NCI-H2227 (cell line): ENCODE data around the gene SYNDIG1.

ENCODE experiments used
- DNase-seq: peaks from one replicate; lab custom pipeline; 2025; ENCODE audit not compliant: unreplicated experiment; lab: John Stamatoyannopoulos, UW

The SYNDIG1 gene

GRCh38 chr20:24560571-24561491 lies 91.4 kb downstream of the SYNDIG1 start:
- DNase-seq = no peak

DNA sequence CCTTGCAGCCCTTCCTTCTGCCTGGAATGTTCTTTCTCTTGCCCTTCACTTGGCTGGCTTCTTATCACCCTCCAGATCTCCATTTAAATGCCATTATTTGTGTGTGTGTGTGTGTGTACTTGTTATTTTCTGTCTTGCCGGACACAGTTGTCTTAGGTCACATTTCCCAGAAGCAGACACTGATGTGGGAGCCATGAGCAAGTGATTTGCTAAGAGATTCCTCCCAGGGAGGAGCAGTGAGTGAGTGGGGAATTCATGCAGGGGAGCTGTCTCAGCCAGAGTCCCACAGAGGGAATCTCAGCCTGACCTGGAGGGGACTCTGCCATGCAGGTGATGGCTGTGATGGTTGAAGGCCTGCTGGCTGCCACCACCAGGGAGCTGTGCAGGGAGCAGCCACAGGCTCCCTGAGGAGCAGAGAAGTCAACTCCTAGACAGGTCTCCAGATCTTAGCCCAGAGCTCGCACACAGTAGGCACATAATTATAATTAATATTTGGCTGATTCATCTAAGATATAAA lies 96.5 kb downstream of the SYNDIG1 start:
- DNase-seq = no peak

DNA sequence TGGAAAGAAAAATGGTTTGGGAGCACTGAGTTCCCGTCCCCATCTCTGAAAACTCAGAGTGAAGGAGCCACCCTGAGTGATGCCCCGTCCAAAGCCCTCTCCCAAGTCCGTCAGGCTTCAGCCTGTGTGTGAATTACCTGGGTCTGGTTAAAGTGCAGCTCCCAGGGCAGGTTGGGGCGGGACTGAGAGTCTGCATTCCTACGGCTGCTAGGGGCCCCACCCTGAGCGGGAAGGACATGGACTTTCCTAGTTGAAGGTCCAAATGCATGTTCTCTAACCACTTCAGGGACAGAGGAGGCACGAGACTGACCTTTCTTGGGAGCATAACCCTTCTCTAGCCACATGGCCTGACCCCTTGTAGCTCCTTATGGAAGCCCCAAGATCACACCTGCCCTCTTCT lies 97.2 kb downstream of the SYNDIG1 start:
- no peak for DNase-seq

GRCh38 chr20:24567508-24567907 lies 98.1 kb downstream of the SYNDIG1 start:
- DNase-seq = no peak

DNA sequence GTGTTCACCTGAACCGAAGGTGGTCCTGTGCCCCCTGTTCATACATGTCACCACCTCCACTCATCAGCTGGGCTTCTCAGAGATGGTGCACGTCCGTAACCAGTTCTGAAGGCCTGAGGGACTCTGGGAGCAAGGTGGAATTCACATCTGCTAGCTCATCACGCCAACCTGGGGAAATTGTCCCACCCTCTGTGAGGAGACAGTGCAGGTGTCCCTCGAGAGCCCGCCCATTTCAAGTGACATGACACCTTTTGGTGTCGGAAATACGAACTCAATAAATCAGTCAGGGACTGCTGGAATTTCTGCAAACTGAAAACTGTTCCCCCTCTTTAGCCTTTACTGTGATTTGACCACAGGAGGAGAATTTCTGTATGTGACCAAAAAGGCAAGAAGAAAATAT lies 99.4 kb downstream of the SYNDIG1 start:
- no peak for DNase-seq

DNA sequence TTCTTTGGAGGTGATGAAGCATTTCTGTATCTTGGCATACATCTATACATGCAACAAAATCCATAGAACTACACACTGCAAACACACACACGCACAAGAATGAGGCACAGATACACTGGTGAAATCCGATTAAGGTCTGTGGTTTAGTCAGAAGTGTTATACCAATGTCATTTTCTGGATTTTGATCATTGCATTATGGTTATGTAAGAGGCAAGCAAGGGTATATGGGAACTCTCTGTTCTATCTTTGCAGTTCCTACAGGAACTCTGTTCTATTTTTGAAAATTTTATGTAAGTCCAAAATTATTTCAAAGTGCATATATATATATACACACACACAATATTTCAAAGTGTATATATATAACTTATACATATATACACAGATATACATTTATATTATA lies 101.7 kb downstream of the SYNDIG1 start:
- no peak for DNase-seq

GRCh38 chr20:24572140-24572539 lies 102.7 kb downstream of the SYNDIG1 start:
- DNase-seq = no peak

DNA sequence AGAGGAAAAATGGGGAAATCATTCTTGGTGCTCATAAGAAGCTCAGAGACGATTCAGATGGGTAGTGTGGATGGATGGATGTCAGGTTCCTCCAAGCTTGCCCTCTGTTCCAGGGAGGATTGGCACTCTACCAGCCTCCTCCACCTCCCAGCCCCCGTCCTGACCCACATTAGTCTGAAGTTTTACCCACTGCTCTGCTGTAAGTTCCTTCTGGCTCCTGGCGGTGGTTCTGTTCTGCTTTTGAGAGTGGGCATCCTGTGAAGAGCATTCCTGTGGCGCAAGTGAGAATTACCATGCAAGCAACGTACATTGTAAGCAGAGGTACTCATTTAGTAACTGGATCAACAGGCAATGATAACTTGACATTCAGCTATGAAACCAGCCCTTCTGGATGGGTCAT lies 103.4 kb downstream of the SYNDIG1 start:
- DNase-seq = no peak

GRCh38 chr20:24573557-24573956 lies 104.1 kb downstream of the SYNDIG1 start:
- DNase-seq = no peak

DNA sequence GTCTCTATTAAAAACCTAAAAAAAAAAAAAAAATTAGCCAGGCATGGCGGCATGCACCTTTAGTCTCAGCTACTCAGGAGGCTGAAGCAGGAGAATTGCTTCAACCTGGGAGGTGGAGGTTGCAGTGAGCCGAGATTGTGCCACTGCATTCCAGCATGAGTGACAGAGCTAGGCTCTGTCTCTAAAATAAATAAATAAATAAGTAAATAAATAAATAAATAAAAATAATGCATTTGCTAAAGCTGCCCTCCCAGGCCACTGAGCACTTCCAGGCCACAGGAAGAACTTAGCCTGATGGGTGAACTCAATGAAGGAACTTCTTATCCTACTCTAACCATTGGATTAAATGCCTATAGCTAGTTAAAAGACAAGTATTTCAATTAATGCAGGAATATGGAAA lies 104.9 kb downstream of the SYNDIG1 start:
- DNase-seq = no peak

- no peak for DNase-seq
Observed at GRCh38 chr20:24574797-24575196, 105.4 kb downstream of the SYNDIG1 start.

- no peak for DNase-seq
Observed at GRCh38 chr20:24575811-24576210, 106.4 kb downstream of the SYNDIG1 start.

- no peak for DNase-seq
Observed at GRCh38 chr20:24576447-24576846, 107.0 kb downstream of the SYNDIG1 start.

DNA sequence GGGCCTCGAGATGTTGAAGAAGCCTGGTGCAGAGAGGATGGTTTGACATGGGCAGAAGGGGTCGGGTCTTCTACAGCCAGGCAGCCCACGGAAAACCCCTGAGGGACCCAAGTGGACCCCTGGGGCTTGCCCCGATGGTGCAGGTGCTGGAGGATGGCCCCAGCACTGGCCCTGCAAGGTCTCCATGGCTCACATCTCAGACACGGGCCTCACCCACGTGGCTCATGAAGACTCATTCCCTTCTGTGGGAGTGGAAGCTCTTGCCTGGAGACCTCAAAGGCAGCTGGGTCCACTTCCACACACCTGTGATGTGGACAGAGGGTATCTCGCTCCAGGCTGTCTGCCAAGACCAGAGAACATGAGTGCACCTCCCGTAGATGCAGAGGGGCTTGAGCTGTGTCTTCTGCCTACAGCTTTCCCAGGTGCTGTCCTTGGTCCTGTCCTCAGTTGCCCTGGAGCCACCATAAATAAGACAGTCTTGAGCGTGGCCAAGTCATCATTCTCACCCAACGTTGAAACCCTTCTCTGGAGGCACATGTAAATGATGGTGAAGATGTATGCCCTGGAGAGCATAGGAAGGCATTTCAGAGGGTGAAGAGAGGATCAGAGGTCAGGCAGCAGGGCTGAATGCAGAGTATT lies 108.0 kb downstream of the SYNDIG1 start:
- DNase-seq = no peak

- DNase-seq = no peak
Observed at GRCh38 chr20:24578567-24579415, 109.4 kb downstream of the SYNDIG1 start.

GRCh38 chr20:24579475-24579874 lies 110.0 kb downstream of the SYNDIG1 start:
- no peak for DNase-seq

- DNase-seq = no peak
Observed at GRCh38 chr20:24580006-24580405, 110.6 kb downstream of the SYNDIG1 start.

DNA sequence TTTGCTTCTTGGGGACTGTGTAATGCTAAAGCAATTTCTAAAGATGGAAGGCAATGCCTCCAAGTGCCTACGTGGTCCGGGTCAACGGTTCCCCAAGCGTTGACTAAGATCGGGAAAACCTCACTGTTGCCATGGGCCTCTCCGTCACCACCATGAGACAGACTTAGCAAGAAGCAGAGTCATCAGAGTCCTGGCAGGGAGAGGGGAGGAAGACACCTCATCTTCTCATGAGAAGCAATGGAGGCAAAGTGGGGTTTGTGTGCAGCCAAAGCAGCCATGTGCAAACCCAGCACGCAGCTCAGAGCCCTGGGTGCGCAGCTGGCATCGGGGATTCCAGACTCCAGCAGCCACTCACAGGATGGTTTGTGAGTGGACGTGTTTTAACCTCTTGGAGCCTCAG lies 111.4 kb downstream of the SYNDIG1 start:
- DNase-seq = no peak

GRCh38 chr20:24581443-24582170 lies 112.2 kb downstream of the SYNDIG1 start:
- no peak for DNase-seq

DNA sequence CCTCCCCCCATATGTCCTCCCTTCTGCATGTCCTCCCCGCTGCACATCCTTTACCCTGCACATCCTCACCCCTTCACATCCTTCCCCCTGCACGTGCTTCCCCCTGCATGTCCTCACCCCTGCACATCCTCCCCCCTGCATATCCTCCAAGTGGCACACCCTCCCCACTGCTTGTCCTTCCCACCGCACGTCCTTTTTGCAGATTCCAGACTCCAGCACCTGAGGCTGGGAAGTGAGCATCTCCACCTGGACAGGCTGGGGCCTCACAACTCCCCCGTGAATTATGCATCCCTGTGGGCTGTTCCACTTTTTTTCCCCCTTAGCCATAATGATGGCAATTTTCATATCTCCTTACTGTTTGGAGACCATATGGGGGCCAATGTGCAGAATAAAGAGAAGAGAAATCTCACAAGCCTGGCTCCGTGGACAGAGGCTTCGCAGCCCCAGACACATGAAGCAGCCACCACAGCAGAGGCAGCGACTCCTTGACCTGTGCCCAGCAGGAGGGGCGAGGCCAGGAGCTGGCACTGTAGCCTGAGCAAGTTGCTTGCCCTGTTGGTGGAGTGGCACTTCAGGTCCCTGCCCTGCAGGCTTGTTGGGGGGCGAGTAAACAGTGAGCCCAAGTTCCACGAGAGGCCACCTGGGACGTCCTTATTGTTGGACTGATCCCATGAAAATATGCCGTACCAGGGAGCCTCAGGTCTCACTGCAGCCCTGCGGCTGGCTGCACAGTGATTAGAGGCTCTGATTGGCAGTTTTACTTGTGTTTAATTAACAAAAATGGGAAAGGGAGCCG lies 113.1 kb downstream of the SYNDIG1 start:
- no peak for DNase-seq
